Kidney glomerular epithelial cell (primary cell): ENCODE measurements around the gene ARID1A.

Experiments
- DNase-seq: peaks from one replicate; lab custom pipeline; 2025; lab: John Stamatoyannopoulos, UW

The ARID1A gene

DNA sequence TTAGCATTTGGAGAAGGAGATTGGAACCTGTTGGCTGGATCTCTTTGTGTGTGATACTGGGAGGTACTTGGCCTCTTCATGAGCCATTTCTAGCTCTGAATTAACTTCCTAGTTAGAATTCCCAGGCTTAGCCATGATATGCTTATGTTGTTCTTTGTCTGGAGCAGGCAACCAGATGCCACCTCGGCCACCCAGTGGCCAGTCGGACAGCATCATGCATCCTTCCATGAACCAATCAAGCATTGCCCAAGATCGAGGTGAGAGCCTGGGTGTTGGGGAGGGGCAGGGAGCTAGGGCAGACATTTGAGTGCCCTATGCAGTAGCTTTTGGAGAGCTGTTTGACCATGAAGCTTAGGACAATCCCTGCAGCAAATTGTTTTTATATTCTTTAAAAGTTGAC is 65.4 kb downstream of the ARID1A start:
- DNase-seq = no peak

DNA sequence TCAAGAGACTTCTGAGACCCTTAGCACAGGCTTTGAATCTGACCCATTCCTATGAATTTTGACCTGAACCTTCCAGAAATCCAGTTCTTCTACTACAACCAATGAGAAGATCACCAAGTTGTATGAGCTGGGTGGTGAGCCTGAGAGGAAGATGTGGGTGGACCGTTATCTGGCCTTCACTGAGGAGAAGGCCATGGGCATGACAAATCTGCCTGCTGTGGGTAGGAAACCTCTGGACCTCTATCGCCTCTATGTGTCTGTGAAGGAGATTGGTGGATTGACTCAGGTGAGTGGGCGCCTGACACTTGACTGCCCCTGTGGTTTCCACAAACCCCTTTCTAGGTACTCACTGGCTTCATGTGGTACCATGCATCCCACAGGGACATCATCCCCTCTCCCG is 71.9 kb downstream of the ARID1A start:
- DNase-seq = no peak

DNA sequence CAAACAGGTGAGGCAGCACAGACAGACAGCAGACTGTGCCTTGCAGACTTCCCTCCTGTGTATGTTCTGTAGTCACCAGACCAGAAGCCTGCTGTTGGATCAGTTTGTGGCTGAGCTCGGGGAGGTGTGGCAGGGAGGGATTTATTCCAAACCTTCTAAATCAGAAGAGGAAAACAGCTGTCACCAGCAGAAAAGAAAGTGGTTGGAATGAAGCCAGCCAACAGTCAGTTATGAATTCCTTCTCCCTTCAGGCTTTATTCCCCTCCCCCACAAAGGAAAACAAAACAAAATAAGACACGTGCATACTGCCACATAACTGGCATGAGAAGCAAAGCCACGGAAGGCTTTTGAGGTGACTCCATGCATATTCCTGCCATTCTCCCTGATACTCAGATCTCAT is 72.9 kb downstream of the ARID1A start:
- peak; percentile 48 for DNase-seq

DNA sequence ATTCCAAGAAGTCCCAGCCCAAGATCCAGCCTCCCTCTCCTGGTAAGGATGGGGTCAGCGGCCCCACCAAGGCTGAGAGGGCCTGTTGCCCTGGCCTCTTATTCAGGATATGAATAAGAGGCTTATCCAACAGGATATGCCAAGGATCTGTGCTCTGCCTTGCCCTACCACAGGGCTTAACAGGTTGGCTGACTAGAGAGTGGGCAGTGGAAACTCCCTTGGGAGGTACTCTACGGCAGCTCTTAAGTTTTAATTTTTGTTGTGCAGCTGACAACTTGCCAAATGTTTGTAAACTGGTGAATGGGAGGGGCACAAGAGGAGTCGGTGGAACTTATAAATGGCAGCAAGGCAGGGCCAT is 75.4 kb downstream of the ARID1A start:
- no peak for DNase-seq

DNA sequence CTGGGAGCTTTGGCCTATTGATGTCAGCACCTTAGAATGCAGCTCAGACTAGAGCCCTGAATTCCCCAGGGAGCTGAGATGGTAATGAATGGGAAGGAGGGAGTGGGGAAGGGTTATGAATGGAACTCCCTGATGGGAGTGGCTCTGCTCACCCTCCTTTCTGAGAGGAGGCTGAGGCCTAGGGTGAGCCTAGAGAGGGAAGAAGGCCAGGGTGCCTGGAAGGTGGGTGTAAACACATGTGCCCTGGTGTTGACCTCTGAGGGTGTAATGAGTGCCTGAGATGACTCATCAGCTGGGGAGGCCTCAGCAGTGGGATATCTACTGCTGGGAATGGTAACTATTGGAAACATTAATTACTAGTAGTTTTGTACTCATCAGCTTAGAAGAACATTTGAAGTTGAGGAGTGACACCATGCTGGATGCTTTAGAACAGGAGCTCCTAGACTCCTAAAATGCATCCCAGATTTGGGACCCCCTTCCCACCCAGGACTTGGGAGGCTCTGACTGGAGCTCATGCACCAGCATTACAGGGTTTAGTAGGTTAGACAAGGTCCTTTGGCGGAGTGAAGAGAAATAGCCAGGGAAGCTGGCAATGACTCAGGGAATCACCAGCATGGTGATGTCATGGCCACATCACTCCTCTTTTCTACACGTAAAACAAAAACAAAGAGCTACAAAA is 76.0 kb downstream of the ARID1A start:
- DNase-seq = peak; percentile 80

DNA sequence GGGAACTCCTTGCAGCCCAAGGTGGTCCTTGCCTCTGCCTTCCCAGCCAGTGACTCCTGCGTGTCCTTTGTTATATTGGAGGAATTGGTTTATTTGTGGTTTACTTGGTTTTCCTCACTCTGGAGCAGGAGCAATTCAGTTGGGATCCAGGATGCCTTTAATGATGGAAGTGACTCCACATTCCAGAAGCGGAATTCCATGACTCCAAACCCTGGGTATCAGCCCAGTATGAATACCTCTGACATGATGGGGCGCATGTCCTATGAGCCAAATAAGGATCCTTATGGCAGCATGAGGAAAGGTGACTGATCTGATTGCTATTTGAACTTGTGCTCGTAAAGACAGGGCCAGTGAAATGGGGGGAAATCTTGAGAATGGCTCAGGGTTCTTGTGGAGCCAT is 76.9 kb downstream of the ARID1A start:
- peak; percentile 60 for DNase-seq

DNA sequence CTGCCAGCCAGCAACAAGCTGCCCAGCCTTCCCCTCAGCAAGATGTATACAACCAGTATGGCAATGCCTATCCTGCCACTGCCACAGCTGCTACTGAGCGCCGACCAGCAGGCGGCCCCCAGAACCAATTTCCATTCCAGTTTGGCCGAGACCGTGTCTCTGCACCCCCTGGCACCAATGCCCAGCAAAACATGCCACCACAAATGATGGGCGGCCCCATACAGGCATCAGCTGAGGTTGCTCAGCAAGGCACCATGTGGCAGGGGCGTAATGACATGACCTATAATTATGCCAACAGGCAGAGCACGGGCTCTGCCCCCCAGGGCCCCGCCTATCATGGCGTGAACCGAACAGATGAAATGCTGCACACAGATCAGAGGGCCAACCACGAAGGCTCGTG is 78.6 kb downstream of the ARID1A start:
- DNase-seq = no peak

DNA sequence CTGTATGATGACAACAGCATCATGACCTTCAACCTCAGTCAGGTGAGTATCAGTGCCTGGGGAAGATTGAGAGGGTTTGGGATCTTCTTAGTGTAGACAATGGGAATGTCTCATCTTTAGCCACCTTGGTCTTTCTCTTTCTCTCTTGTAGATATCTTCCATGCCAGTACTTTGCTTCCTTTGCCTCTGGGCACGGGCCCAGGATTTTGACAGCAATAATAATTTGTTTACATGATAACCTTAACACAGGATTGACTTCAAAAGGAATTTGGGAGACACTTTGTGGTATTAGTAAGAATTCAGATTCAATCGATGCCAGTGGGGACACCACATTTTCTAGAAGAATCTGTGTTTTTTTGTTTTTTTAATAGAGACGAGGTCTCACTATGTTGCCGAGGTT is 79.9 kb downstream of the ARID1A start:
- DNase-seq = no peak

DNA sequence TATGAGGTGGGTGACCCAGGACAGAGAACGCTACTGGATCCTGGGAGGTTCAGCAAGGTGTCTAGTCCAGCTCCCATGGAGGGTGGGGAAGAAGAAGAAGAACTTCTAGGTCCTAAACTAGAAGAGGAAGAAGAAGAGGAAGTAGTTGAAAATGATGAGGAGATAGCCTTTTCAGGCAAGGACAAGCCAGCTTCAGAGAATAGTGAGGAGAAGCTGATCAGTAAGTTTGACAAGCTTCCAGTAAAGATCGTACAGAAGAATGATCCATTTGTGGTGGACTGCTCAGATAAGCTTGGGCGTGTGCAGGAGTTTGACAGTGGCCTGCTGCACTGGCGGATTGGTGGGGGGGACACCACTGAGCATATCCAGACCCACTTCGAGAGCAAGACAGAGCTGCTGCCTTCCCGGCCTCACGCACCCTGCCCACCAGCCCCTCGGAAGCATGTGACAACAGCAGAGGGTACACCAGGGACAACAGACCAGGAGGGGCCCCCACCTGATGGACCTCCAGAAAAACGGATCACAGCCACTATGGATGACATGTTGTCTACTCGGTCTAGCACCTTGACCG is 83.4 kb downstream of the ARID1A start:
- DNase-seq = no peak

DNA sequence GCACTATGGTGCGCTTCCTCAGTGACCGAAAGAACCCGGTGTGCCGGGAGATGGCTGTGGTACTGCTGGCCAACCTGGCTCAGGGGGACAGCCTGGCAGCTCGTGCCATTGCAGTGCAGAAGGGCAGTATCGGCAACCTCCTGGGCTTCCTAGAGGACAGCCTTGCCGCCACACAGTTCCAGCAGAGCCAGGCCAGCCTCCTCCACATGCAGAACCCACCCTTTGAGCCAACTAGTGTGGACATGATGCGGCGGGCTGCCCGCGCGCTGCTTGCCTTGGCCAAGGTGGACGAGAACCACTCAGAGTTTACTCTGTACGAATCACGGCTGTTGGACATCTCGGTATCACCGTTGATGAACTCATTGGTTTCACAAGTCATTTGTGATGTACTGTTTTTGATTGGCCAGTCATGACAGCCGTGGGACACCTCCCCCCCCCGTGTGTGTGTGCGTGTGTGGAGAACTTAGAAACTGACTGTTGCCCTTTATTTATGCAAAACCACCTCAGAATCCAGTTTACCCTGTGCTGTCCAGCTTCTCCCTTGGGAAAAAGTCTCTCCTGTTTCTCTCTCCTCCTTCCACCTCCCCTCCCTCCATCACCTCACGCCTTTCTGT is 84.6 kb downstream of the ARID1A start:
- DNase-seq = no peak

DNA sequence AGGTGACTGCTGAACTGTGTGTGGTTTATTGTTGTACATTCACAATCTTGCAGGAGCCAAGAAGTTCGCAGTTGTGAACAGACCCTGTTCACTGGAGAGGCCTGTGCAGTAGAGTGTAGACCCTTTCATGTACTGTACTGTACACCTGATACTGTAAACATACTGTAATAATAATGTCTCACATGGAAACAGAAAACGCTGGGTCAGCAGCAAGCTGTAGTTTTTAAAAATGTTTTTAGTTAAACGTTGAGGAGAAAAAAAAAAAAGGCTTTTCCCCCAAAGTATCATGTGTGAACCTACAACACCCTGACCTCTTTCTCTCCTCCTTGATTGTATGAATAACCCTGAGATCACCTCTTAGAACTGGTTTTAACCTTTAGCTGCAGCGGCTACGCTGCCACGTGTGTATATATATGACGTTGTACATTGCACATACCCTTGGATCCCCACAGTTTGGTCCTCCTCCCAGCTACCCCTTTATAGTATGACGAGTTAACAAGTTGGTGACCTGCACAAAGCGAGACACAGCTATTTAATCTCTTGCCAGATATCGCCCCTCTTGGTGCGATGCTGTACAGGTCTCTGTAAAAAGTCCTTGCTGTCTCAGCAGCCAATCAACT is 85.5 kb downstream of the ARID1A start:
- DNase-seq = no peak

DNA sequence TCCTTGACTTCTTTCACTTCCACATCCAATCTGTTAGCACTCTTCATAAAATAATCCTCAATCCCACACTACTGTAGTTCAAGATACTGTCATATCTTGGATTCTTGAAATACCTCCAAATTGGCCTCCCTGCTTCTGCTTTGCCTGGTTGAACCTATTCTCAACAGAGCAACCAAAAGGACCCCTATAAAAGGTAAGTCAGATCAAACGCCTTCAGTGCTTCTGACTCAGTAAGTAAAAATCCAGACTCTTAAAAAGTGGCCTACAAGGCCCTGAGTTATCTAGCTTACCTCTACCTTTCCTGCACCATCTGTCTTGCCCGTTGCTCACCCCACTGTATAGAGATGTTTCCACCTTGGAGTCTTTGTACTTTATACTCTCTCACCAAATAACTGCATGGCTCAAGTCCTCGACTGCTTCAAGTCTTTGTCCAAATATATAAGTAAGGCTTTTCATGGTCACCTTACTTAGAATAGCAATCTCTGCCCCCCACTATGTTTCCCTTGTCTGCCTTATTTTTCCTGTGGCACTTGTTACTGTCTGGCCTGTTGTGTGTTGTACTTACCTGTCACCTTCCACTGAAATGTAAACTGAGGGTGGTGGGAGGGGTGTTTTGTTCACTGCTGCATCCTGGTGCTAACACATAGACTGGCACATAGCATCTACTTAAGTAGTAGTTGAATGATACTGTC is 86.9 kb downstream of the ARID1A start:
- DNase-seq = peak; percentile 22

DNA sequence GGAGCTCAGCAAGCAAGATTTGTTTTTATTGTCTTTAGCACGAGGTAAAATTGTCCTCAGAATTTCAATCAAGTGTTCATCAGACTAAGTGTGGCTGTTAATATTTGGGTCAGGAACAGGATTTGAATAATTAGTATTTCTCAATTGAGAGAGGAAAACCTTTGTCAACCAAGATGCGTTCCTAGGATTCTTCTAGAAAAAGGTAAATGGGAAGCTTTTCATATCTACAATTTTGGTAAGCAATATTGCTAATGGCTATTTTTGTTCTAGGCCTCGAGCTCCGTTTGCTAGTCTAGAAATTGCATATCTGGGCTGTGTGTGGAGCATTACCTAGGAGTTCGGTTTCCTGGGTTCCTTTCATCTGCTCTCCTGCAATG is 87.8 kb downstream of the ARID1A start:
- no peak for DNase-seq

DNA sequence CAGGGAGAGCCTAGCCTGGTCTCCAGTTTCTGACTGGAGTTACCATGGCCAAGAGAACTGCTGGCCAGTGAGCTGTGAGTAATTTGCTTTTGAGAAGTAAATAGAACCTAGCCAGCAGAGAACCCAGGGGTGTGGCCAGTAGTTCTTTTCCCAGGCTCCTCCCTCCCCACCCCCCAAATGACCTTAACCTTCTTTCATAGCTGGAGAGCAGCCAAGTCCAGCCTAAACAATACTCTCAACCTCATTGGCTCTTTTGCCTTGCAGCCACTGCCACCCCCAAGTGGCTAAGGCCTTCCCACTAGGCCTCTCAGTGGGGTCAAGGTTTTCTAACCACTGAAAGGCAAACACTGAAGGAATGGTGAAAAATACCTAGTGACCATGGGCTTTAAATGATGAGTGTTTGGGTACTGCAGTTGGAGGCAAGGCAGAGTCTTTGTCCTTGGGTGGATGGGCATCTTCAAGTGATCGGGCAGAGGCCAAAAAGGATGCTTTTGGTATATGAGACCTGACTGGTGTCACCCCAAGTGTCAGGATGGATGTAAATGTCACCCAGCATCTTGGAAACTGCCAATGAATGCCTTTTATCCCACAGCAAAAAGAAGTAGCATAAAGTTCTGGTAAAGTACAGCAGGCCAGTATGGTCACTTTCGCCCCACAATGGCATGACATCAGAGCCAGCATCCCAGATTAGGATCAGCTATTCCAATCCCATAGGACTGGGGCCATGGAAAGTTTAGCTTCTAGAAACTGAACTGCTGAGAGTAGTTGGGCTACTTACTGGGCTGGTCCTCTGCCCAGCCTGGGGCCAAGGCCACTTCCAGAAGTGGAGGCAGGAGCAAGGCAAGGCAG is 88.4 kb downstream of the ARID1A start:
- DNase-seq = peak; percentile 33

DNA sequence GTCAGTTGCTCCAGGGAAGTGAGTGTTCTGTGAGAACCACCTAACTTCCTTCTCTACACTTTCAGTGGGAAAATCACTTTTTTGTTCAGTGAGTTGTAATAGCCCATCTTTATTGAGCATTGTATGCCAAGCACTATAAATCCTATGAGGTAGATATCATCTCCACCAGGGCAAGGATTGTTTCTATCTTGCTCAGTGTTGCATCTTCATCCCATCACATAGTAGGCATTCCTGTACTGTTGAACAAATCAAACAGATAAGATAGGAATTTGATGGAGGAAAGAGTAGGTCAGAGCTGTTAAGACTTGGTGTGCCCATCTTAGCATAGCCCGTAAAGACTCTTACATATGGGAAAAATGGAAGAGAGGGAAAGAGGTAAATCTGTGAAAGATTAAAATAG is 89.1 kb downstream of the ARID1A start:
- no peak for DNase-seq

DNA sequence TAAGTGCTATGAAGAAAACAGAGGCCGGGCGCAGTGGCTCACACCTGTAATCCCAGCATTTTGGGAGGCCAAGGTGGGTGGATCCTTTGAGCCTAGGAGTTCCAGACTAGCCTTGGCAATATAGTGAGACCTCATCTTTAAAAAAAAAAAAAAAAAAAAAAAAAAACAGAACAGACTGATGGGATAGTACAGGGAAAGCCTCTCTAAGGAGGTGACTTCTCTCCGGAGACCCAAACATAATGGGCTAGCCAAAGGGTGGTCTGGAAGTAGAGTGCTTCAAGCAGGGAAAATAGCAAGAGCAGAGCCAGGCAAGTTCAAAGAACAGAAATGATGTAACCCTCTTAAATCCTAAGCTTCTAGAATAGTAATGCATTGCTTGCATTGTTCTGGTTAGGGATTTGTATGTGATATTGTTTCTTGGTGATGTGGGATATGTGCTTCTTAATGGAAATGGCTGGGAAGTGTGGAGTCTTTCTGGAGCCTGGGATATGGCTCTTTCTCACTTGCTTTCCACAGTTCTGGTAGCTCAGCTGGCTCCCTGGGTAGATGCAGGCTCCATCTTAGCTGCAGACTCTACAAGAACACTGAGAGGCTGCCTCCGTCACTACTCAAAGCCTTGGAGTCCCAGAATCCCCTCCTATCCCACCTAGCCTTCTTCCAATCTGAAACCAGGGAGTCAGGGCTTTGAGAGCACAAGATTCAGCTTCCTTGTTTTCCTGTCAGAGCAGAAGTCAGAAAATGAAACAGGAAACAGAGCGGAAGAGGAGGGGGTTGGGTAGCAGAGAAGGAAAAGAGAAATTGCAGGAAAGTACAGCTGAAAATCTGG is 90.0 kb downstream of the ARID1A start:
- peak; percentile 11 for DNase-seq

DNA sequence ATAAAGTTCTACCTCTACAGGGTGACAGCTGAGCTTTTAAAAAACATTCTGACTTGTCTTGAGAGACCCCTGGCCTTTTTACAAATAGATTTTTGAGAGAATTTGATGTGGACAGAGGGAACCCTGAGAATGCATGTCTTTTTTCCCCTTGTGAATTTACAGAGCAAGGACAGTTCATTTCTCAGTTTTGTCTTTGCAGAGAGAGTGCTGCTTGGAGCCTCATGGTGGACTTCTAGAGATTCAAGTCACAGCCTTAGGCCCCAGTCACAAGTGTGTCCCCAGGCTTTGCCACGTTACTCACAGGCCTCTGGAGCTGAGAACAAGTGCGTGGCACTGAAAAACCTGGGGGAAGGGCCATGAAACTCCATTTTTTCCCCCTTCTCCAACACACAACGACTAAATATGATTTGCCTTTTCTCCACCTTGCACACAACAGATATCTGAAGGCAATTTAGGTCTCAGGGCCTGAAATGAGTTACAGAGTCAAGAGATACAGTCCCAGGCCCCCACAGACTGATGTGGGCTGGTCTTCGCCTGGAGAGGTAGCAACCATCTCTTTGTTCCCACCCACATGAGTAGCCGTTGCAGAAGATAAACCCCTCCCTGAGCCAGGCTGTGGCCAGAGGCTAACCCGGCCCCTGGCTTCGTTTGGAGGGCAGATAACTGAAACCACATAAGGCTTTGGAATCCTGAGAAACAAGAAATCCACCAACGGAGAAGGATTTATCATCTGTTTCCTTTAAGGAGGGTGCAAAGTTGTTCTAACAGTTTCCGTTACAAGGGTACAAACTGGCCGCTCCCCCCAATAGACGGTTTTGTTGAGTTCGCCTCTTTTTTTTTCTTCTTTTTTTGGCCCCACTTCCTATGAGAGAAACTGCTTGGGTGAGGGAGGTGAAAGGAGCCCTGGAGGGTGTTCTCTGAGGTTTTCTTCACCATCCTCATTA is 90.9 kb downstream of the ARID1A start:
- peak; percentile 46 for DNase-seq

DNA sequence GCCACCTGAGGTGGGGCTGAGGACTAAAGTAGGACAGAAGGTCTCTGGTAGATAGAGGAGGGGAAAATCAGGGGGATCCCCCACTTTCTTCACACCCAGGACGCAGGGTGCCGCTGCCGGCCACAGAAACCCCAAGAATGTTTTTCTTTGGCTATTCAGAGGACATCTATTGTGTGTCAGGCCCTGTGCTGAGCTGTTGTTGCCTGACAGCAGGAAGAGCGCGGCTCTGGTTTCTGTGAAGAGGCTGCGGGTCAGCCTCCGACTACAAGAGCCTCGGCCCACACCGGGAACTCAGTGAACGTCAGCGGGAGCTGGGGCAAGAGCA is 91.5 kb downstream of the ARID1A start:
- DNase-seq = peak; percentile 46

DNA sequence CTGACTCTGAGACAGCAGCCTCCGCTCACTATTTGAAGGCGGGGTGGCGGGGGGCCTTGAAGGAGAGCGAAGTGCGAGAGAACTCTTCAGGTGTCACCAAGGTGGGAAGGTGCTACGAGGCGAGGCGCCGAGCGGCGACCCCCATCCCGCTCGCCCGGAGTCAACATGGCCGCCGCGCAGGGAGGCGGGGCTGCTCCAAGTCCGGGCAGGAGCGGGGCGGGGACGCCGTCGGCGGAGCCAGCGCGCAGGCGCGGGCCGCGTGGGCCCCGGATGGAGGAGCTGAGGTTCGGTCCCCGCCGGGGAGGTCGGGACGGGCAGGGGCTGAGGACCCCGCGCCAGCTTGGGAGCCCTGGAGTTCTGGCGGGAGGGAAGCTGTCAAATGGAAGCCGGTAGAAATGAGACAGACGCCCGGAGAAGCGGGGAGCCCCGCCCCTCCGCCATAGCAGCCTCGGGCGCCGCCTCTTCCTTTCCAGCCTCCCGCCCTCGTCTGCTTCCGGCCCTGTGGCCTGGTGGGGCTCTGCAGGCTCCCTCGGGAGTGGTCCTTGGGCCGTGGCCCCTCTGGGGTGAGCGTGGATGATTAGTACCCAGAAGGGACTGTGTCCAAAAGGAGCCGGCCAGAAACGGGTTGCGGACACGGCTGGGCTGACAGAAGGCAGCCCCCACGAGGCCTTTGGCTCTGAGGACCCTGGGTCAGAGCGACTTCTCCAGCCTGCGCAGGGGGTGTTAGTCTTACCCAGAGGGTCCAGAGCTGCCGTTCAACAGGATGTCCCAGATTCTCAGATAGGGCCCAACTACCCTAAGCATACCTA is 92.1 kb downstream of the ARID1A start, which contains the start of gene PIGV:
Gene PIGV, plus strand, starts transcription at position 245 of the 809 bp plus-strand sequence. CDS start 2,866 bp downstream, outside the sequence.
- peak; percentile 52 for DNase-seq
